GM12878 (cell line): Measurements from ENCODE around the gene MOV10L1. TPM values are rescaled to one million over a fixed set of nuclear protein-coding genes. Genes with fewer than 3 reads are reported as not detected.

ENCODE experiments used
- ASH2L ChIP-seq: fragments of 300-600, 200-600 bp; sonication (generic); IDR thresholded peaks from 2 replicates; pipeline ENCODE4 v1.6.1; 2017; ENCODE audit warnings: low read depth, mild to moderate bottlenecking, borderline replicate concordance
- BCL11A ChIP-seq: IDR thresholded peaks from 2 replicates; pipeline ENCODE4 v1.6.1; 2011; ENCODE audit warnings: low read depth, low read length
- BCLAF1 ChIP-seq: fragments of 450-650 bp; IDR thresholded peaks from 2 replicates; pipeline ENCODE4 v1.6.1; 2017; ENCODE audit warnings: antibody characterized with exemption, mild to moderate bottlenecking, moderate library complexity
- CEBPZ ChIP-seq: fragments of 150-350 bp; IDR thresholded peaks from 2 replicates; pipeline ENCODE4 v1.6.1; 2016; ENCODE audit warnings: low read depth, low read length
- CHD2 ChIP-seq: IDR thresholded peaks from 2 replicates; pipeline ENCODE4 v1.6.1; 2011; ENCODE audit warnings: low read depth, low read length, improper control_type of control experiment, borderline replicate concordance
- DPF2 ChIP-seq: fragments of 450-650 bp; IDR thresholded peaks from 2 replicates; pipeline ENCODE4 v1.6.1; 2017; ENCODE audit warnings: mild to moderate bottlenecking
- E4F1 ChIP-seq: fragments of 450-650 bp; IDR thresholded peaks from 2 replicates; pipeline ENCODE4 v1.6.1; 2018; ENCODE audit warnings: borderline replicate concordance, mild to moderate bottlenecking; ENCODE audit not compliant: partially characterized antibody
- FOXK2 ChIP-seq: fragments of 450-650 bp; IDR thresholded peaks from 2 replicates; pipeline ENCODE4 v1.6.1; 2017; ENCODE audit warnings: mild to moderate bottlenecking, moderate library complexity
- GABPA ChIP-seq: IDR thresholded peaks from 2 replicates; pipeline ENCODE4 v1.6.1; 2014; ENCODE audit warnings: antibody characterized with exemption, low read depth, mild to moderate bottlenecking, inconsistent platforms
- GATAD2B ChIP-seq: fragments of 450-650 bp; conservative IDR thresholded peaks from 2 replicates; pipeline ENCODE4 v1.6.1; 2017; ENCODE audit warnings: low read depth, mild to moderate bottlenecking, moderate library complexity
- HCFC1 ChIP-seq: fragments of 150-350 bp; IDR thresholded peaks from 2 replicates; pipeline ENCODE4 v1.6.1; 2014; ENCODE audit warnings: low read length
- LARP7 ChIP-seq: fragments of 450-650 bp; IDR thresholded peaks from 2 replicates; pipeline ENCODE4 v1.6.1; 2017; ENCODE audit warnings: mild to moderate bottlenecking
- MEF2B ChIP-seq: fragments of 450-650 bp; IDR thresholded peaks from 2 replicates; pipeline ENCODE4 v1.6.1; 2018; ENCODE audit warnings: mild to moderate bottlenecking, moderate library complexity; ENCODE audit not compliant: partially characterized antibody, poor library complexity, severe bottlenecking
- MTA3 ChIP-seq: IDR thresholded peaks from 2 replicates; pipeline ENCODE4 v1.6.1; 2012; ENCODE audit warnings: low read length, inconsistent platforms, borderline replicate concordance
- MXI1 ChIP-seq: fragments of 150-350 bp; IDR thresholded peaks from 2 replicates; pipeline ENCODE4 v1.6.1; 2011; ENCODE audit warnings: low read depth, mild to moderate bottlenecking, inconsistent platforms, low read length, improper control_type of control experiment
- PBX3 ChIP-seq: IDR thresholded peaks from 2 replicates; pipeline ENCODE4 v1.6.1; 2011; ENCODE audit warnings: mild to moderate bottlenecking, low read depth, low read length, moderate library complexity; ENCODE audit not compliant: insufficient replicate concordance
- PML ChIP-seq: IDR thresholded peaks from 2 replicates; pipeline ENCODE4 v1.6.1; 2012; ENCODE audit warnings: low read length, inconsistent platforms
- POLR2A ChIP-seq: IDR thresholded peaks from 2 replicates; pipeline ENCODE4 v1.6.1; 2011; ENCODE audit warnings: low read depth, mild to moderate bottlenecking, low read length
- SIN3A ChIP-seq: IDR thresholded peaks from 2 replicates; pipeline ENCODE4 v1.6.1; 2012; ENCODE audit warnings: low read depth, low read length, improper control_type of control experiment
- SP1 ChIP-seq: IDR thresholded peaks from one replicate; pipeline ENCODE4 v1.6.1; 2011; ENCODE audit warnings: low read depth, low read length
- TCF3 ChIP-seq: IDR thresholded peaks from 2 replicates; pipeline ENCODE4 v1.6.1; 2012; ENCODE audit warnings: low read depth, mild to moderate bottlenecking, low read length, borderline replicate concordance; ENCODE audit not compliant: insufficient read depth
- ZSCAN29 ChIP-seq: fragments of 450-650 bp; IDR thresholded peaks from 2 replicates; pipeline ENCODE4 v1.6.1; 2017; ENCODE audit warnings: mild to moderate bottlenecking, moderate library complexity
- polyA plus RNA-seq, 11 experiments: library from polyadenylated mRNA; depleted of rRNA in 4 of 11; unstranded in 6 of 11; stranded (reverse) in 5 of 11; fragments of >200 nt; fragmentation: Nextera tagmentation in 4 of 11; fragmentation: Illumina TruSeq in 1 of 11; extraction: Ambion mirVana in 4 of 11; extraction: Trizol in 1 of 11; gene quantifications; 1 replicate in 1 of 11; 2 replicates in 10 of 11; pipeline versions ENCODE4 v1.2.1 to v1.2.3, GENCODE V29; 2011 to 2016; ENCODE audit warnings: inconsistent platforms in 2 of 11, missing spikeins in 2 of 11, low read depth in 1 of 11
- total RNA-seq, 4 experiments: library from RNA; depleted of rRNA in 3 of 4; stranded (reverse); fragments of >200 nt in 3 of 4; fragmentation: Illumina TruSeq in 1 of 4; extraction: Trizol in 1 of 4; gene quantifications; 2 replicates each; pipeline versions ENCODE4 v1.2.1 to v1.2.3, GENCODE V29; 2013 to 2021

MOV10L1 gene
- total and polyA plus RNA-seq, 10 of the 15 experiments (the other 5 are each of a cell fraction or from before 2014, with no cell fraction given) = 0.22 TPM; not detected in 9

- TF ChIP-seq PBX3 = peak; percentile 94
- no peak for TF ChIP-seq TCF3
- TF ChIP-seq HCFC1 = peak; percentile 64
- TF ChIP-seq POLR2A = peak; percentile 83
- peak; percentile 75; the same call in 1 of the 2 replicates for TF ChIP-seq CHD2
- TF ChIP-seq MTA3 = no peak
- peak; percentile 28; the same call in 1 of the 2 replicates for TF ChIP-seq MXI1
- TF ChIP-seq BCL11A = no peak
- peak; percentile 70; the same call in 1 of the 2 replicates for TF ChIP-seq SIN3A
- peak; percentile 35; the same call in 1 of the 2 replicates for TF ChIP-seq LARP7
- no peak for TF ChIP-seq CEBPZ
- TF ChIP-seq SP1 = peak; percentile 74
- peak; percentile 91 for TF ChIP-seq DPF2
- no peak for TF ChIP-seq FOXK2
- no peak for TF ChIP-seq MEF2B
- TF ChIP-seq PML = no peak
- TF ChIP-seq GABPA = peak; percentile 89
- TF ChIP-seq GATAD2B = peak; percentile 78
- no peak for TF ChIP-seq ASH2L
- TF ChIP-seq BCLAF1 = 0 out of 2 replicates have a peak, but pooled peaks have one; percentile 11
- no peak for TF ChIP-seq E4F1
- TF ChIP-seq ZSCAN29 = no peak
Observed at GRCh38 chr22:50200461-50201190, 110.8 kb downstream of the MOV10L1 start, which contains the start of gene SELENOO (continued).
